DMS53 (cell line): Measurements from ENCODE around the gene CLDND2.

Experiments used
- DNase-seq: peaks from one replicate; lab custom pipeline; 2025; lab: John Stamatoyannopoulos, UW

CLDND2 gene

GRCh38 chr19:51330366-51330765 is 38.4 kb downstream of the CLDND2 start:
- DNase-seq, result no peak

GRCh38 chr19:51329411-51329810 is 39.4 kb downstream of the CLDND2 start:
- DNase-seq, result no peak

- DNase-seq, result no peak
Measured at GRCh38 chr19:51327066-51328001, 41.5 kb downstream of the CLDND2 start.

GRCh38 chr19:51326216-51327065 is 42.4 kb downstream of the CLDND2 start:
- DNase-seq, result no peak

- DNase-seq, result no peak
Measured at GRCh38 chr19:51325161-51325976, 43.4 kb downstream of the CLDND2 start.

- DNase-seq, result no peak
Measured at GRCh38 chr19:51324167-51324481, 44.7 kb downstream of the CLDND2 start.

- DNase-seq, result no peak
Measured at GRCh38 chr19:51323481-51324166, 45.2 kb downstream of the CLDND2 start.

- no peak for DNase-seq
Measured at GRCh38 chr19:51321799-51322198, 47.0 kb downstream of the CLDND2 start.

GRCh38 chr19:51320280-51320657 is 48.5 kb downstream of the CLDND2 start:
- DNase-seq, result no peak

GRCh38 chr19:51319649-51320279 is 49.0 kb downstream of the CLDND2 start:
- no peak for DNase-seq

- DNase-seq, result no peak
Measured at GRCh38 chr19:51318687-51319648, 49.8 kb downstream of the CLDND2 start.

- DNase-seq, result no peak
Measured at GRCh38 chr19:51317968-51318367, 50.8 kb downstream of the CLDND2 start.

- no peak for DNase-seq
Measured at GRCh38 chr19:51317376-51317775, 51.4 kb downstream of the CLDND2 start.
